Measurements from ENCODE around the gene PIK3C3.

The PIK3C3 gene

GRCh38 chr18:41954827-41955613 lies at the start of gene PIK3C3:
TSS of gene PIK3C3 (plus strand) at chr18:41955234. CDS start at chr18:41955292, 58 bp downstream.
- peak; percentile 97 for DNase-seq

GRCh38 chr18:41905786-41906527 lies 49.1 kb upstream of the PIK3C3 start:
- peak; percentile 2 for DNase-seq

GRCh38 chr18:41906528-41907146 lies 48.4 kb upstream of the PIK3C3 start:
- DNase-seq: peak; percentile 66

- no peak for DNase-seq
Measured at GRCh38 chr18:41917181-41917580, 37.9 kb upstream of the PIK3C3 start.

GRCh38 chr18:41921770-41922169 lies 33.3 kb upstream of the PIK3C3 start:
- DNase-seq: no peak

GRCh38 chr18:41922176-41922575 lies 32.9 kb upstream of the PIK3C3 start:
- no peak for DNase-seq

GRCh38 chr18:41922841-41923240 lies 32.2 kb upstream of the PIK3C3 start:
- no peak for DNase-seq

GRCh38 chr18:41923446-41923845 lies 31.6 kb upstream of the PIK3C3 start:
- no peak for DNase-seq

GRCh38 chr18:41928581-41928980 lies 26.5 kb upstream of the PIK3C3 start:
- DNase-seq: no peak

GRCh38 chr18:41932899-41933298 lies 22.1 kb upstream of the PIK3C3 start:
- DNase-seq: no peak

- DNase-seq: no peak
Measured at GRCh38 chr18:41933778-41934177, 21.3 kb upstream of the PIK3C3 start.

- DNase-seq: no peak
Measured at GRCh38 chr18:41936471-41937134, 18.4 kb upstream of the PIK3C3 start.

GRCh38 chr18:41938445-41938844 lies 16.6 kb upstream of the PIK3C3 start:
- DNase-seq: peak; percentile 94

- peak; percentile 46 for DNase-seq
Measured at GRCh38 chr18:41939326-41939725, 15.7 kb upstream of the PIK3C3 start.

GRCh38 chr18:41940506-41941215 lies 14.4 kb upstream of the PIK3C3 start:
- DNase-seq: peak; percentile 98

- no peak for DNase-seq
Measured at GRCh38 chr18:41942254-41942653, 12.8 kb upstream of the PIK3C3 start.

GRCh38 chr18:41948544-41949110 lies 6.4 kb upstream of the PIK3C3 start:
- DNase-seq: no peak

GRCh38 chr18:41949206-41949920 lies 5.7 kb upstream of the PIK3C3 start:
- DNase-seq: no peak

- no peak for DNase-seq
Measured at GRCh38 chr18:41955688-41956087, 654 bp downstream of the PIK3C3 start.

GRCh38 chr18:41959045-41959444 lies 4.0 kb downstream of the PIK3C3 start:
- no peak for DNase-seq

- DNase-seq: no peak
Measured at GRCh38 chr18:41965634-41966255, 10.7 kb downstream of the PIK3C3 start.
